Progenitor cell of endocrine pancreas (in vitro differentiated cells): ENCODE results near the gene CIT. TPM values are rescaled to one million over a fixed set of nuclear protein-coding genes. Genes with fewer than 3 reads are reported as not detected.
"Not testable (repeated sequence)": the region's sequence is repeated elsewhere in the genome, so short reads cannot be mapped to it uniquely, and the experiment has no call there.

ENCODE experiments used
- DNase-seq: peaks from one replicate; pipeline ENCODE4 v3.0.0; 2021; ENCODE audit warnings: low spot score; ENCODE audit not compliant: unreplicated experiment
- H3K27ac Mint-ChIP-seq: 2 replicates; pipeline ENCODE4 v1.8.0; 2021; ENCODE audit warnings: mild to moderate bottlenecking, moderate library complexity, mixed read lengths
- H3K27me3 Mint-ChIP-seq: 2 replicates; pipeline ENCODE4 v1.8.0; 2021; ENCODE audit warnings: mixed read lengths
- H3K36me3 Mint-ChIP-seq: 2 replicates; pipeline ENCODE4 v1.8.0; 2022; ENCODE audit warnings: mixed read lengths; ENCODE audit not compliant: insufficient read depth
- H3K4me1 Mint-ChIP-seq: 2 replicates; pipeline ENCODE4 v1.8.0; 2021; ENCODE audit warnings: low read depth, mixed read lengths
- H3K4me3 Mint-ChIP-seq: 2 replicates; pipeline ENCODE4 v1.8.0; 2021; ENCODE audit warnings: low read depth, mild to moderate bottlenecking, moderate library complexity, mixed read lengths
- H3K9me3 Mint-ChIP-seq: 2 replicates; pipeline ENCODE4 v1.8.0; 2021; ENCODE audit warnings: low read depth, mixed read lengths
- total RNA-seq: library from RNA; stranded (reverse); gene quantifications from 2 replicates; pipeline ENCODE4 v1.2.1, GENCODE V29; 2021
- TF ChIP-seq, protein P1 (sequence below): fragments of 200-600 bp; sonication (generic); IDR thresholded peaks from one replicate; pipeline ENCODE4 v1.5.0; 2021; ENCODE audit warnings: antibody characterized with exemption, mild to moderate bottlenecking; ENCODE audit not compliant: unreplicated experiment

Gene CIT
- total RNA-seq, 1 donor from 2014 or later: 44.1 TPM

DNA sequence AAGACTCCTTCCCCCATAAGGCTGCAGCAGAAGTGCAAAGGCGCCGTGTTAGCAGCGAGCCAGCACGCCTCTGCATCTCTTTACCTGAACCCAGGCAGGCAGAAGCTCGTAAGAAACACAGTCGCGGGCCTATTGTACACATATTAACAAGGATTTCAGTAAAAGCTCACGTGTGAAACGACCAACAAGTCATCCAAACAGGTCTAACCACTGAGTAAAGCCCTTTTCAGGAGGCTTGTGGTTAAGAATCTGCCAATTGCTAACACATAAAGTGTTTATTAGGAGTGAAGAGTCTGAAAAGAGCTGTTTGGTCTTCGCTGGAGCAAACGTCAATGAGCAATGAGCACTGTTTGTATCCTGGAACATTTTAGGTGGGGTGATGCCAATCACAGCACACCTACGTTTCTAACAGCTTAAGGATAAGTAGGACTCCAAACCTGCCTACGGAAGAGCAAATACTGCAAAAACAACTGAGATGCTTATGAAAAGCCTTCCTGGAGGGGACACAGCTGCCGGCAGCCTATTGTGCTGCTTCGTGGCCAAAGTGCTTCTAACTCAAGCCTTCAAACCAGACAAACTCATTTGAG, 166.1 kb downstream of the CIT start:
- Mint-ChIP-seq H3K9me3 (peaks cover 3% of the 10 kb centered on the region), H3K27me3 (no peaks in the 10 kb centered on the region), H3K27ac (peak overlapping the region; percentile 59), H3K4me1 (peaks cover 6% of the 10 kb centered on the region), H3K36me3 (peaks cover 37% of the 10 kb centered on the region), H3K4me3 (no peak overlapping the region)
- no peak for DNase-seq
- TF ChIP-seq, protein P1, sequence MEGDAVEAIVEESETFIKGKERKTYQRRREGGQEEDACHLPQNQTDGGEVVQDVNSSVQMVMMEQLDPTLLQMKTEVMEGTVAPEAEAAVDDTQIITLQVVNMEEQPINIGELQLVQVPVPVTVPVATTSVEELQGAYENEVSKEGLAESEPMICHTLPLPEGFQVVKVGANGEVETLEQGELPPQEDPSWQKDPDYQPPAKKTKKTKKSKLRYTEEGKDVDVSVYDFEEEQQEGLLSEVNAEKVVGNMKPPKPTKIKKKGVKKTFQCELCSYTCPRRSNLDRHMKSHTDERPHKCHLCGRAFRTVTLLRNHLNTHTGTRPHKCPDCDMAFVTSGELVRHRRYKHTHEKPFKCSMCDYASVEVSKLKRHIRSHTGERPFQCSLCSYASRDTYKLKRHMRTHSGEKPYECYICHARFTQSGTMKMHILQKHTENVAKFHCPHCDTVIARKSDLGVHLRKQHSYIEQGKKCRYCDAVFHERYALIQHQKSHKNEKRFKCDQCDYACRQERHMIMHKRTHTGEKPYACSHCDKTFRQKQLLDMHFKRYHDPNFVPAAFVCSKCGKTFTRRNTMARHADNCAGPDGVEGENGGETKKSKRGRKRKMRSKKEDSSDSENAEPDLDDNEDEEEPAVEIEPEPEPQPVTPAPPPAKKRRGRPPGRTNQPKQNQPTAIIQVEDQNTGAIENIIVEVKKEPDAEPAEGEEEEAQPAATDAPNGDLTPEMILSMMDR: no peak

GRCh38 chr12:119710374-119710964, 166.7 kb downstream of the CIT start:
- peaks cover 36% of the 10 kb centered on the region for H3K36me3 Mint-ChIP-seq
- H3K9me3 Mint-ChIP-seq: peaks cover 3% of the 10 kb centered on the region
- H3K27me3 Mint-ChIP-seq: no peaks in the 10 kb centered on the region
- TF ChIP-seq, protein P1: no peak
- H3K4me3 Mint-ChIP-seq: no peak overlapping the region
- no peak for DNase-seq
- H3K4me1 Mint-ChIP-seq: peaks cover 6% of the 10 kb centered on the region
- H3K27ac Mint-ChIP-seq: peak overlapping the region; percentile 59

DNA sequence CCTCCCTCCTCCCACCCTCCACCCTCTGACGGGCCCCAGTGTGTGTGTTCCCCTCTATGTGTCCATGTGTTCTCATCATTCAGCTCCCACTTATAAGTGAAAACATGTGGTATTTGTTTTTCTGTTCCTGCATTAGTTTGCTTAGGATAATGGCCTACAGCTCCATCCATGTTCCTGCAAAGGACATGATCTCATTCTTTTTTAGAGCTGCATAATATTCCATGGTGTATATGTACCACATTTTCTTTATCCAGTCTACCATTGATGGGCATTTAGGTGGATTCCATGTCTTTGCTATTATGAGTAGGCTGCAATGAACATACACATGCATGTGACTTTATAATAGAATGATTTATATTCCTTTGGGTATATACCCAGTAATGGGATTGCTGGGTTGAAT, 170.7 kb downstream of the CIT start:
- peaks cover 24% of the 10 kb centered on the region for H3K36me3 Mint-ChIP-seq
- H3K9me3 Mint-ChIP-seq, H3K4me1 Mint-ChIP-seq, DNase-seq, H3K27me3 Mint-ChIP-seq, H3K4me3 Mint-ChIP-seq, H3K27ac Mint-ChIP-seq: not testable (repeated sequence)

- DNase-seq: no peak
- peak overlapping the region; percentile 18 for H3K27ac Mint-ChIP-seq
- TF ChIP-seq, protein P1: no peak
- H3K4me3 Mint-ChIP-seq: no peak overlapping the region
- no peaks in the 10 kb centered on the region for H3K27me3 Mint-ChIP-seq
- H3K4me1 Mint-ChIP-seq: peaks cover under 1% of the 10 kb centered on the region
- no peaks in the 10 kb centered on the region for H3K9me3 Mint-ChIP-seq
- H3K36me3 Mint-ChIP-seq: peaks cover 22% of the 10 kb centered on the region
Measured at GRCh38 chr12:119705182-119705581, 171.9 kb downstream of the CIT start.

- no peaks in the 10 kb centered on the region for H3K27me3 Mint-ChIP-seq
- DNase-seq: no peak
- H3K4me3 Mint-ChIP-seq: no peak overlapping the region
- H3K4me1 Mint-ChIP-seq: no peaks in the 10 kb centered on the region
- no peaks in the 10 kb centered on the region for H3K9me3 Mint-ChIP-seq
- no peak overlapping the region for H3K27ac Mint-ChIP-seq
- TF ChIP-seq, protein P1: no peak
- peaks cover 19% of the 10 kb centered on the region for H3K36me3 Mint-ChIP-seq
Measured at GRCh38 chr12:119704065-119704747, 172.9 kb downstream of the CIT start.

GRCh38 chr12:119700078-119700477, 177.0 kb downstream of the CIT start:
- DNase-seq: no peak
- Mint-ChIP-seq H3K27me3 (no peaks in the 10 kb centered on the region), H3K4me3 (no peak overlapping the region), H3K27ac (no peak overlapping the region), H3K36me3 (peaks cover 10% of the 10 kb centered on the region), H3K9me3 (no peaks in the 10 kb centered on the region), H3K4me1 (peaks cover 3% of the 10 kb centered on the region)
- TF ChIP-seq, protein P1: no peak
